HepG2 (cell line): Measurements from ENCODE around the gene RBPJ. TPM values are rescaled to one million over a fixed set of nuclear protein-coding genes. Genes with fewer than 3 reads are reported as not detected.

Experiments used
- ATAC-seq: fragments of 200-7000 bp; cut with Tn5 transposase; 3 replicates; pipeline ENCODE4 v1.9.1; 2020; ENCODE audit warnings: mild to moderate bottlenecking, moderate library complexity
- BruUV-seq: library from RNA; stranded (reverse); fragments of 400-500 nt; replicated peaks from 2 replicates; lab custom pipeline; 2021; lab: Mats Ljungman, UMichigan
- CTCF ChIA-PET: fragments of 300-600 bp; formaldehyde crosslinking; extraction: SDS; loops from one replicate; lab custom pipeline; 2021; ENCODE audit warnings: low total read pairs, inconsistent platforms, low intra/inter-chr PET ratio; lab: Yijun Ruan, JAX
- POLR2A ChIA-PET: fragments of 350-600 bp; sonication (Branson Sonifier 250); formaldehyde crosslinking; loops from one replicate; lab custom pipeline; 2020; ENCODE audit warnings: antibody characterized with exemption, inconsistent platforms; lab: Yijun Ruan, JAX
- DNase-seq: peaks from one replicate; pipeline ENCODE4 v3.0.0-alpha.2; 2015; ENCODE audit warnings: low spot score
- FAIRE-seq: peaks from 3 replicates; lab custom pipeline; 2011; peaks lifted over from hg19 to GRCh38; lab: Jason Lieb, UNC
- H2AFZ ChIP-seq: one replicate; pipeline ENCODE4 v1.6.1; 2011; ENCODE audit warnings: low read length, inconsistent platforms
- H3K27ac ChIP-seq: fragments of 300-600 bp; 3 replicates; pipeline ENCODE4 v1.8.0; 2011; ENCODE audit warnings: mixed run types, mild to moderate bottlenecking, mixed read lengths, low read length, inconsistent platforms; ENCODE audit not compliant: insufficient read depth; ENCODE audit errors: extremely low read length
- H3K27me3 ChIP-seq, 2 experiments: fragments of 200-600 bp in 1 of 2; 2 replicates in 1 of 2; 3 replicates in 1 of 2; pipeline versions ENCODE4 v1.6.0 to v1.8.0; 2011; ENCODE audit warnings: low read length in 2 of 2, mild to moderate bottlenecking in 2 of 2, moderate library complexity in 2 of 2, inconsistent platforms in 1 of 2; ENCODE audit not compliant: insufficient read depth in 2 of 2, control insufficient read depth in 1 of 2
- H3K36me3 ChIP-seq, 2 experiments: fragments of 200-600 bp in 1 of 2; replicated peaks in 1 of 2; 2 replicates in 1 of 2; 3 replicates in 1 of 2; pipeline versions ENCODE4 v1.5.1 to v1.8.0; 2011; ENCODE audit warnings: low read length in 2 of 2, inconsistent platforms in 1 of 2; ENCODE audit not compliant: insufficient read depth in 2 of 2, control insufficient read depth in 1 of 2
- H3K4me1 ChIP-seq: 2 replicates; pipeline ENCODE4 v1.5.1; 2012; ENCODE audit warnings: low read length, inconsistent platforms; ENCODE audit not compliant: insufficient read depth
- H3K4me2 ChIP-seq: 2 replicates; pipeline ENCODE4 v1.6.0; 2011; ENCODE audit warnings: low read depth, low read length, inconsistent platforms
- H3K4me3 ChIP-seq, 3 experiments: fragments of 200-600 bp in 1 of 3; sonication (generic), shearing (Covaris generic) in 1 of 3; replicated peaks in 1 of 3; 2 replicates each; pipeline ENCODE4 v1.5.1; 2011 to 2016; ENCODE audit warnings: low read length in 3 of 3, inconsistent platforms in 2 of 3, low read depth in 2 of 3, mild to moderate bottlenecking in 2 of 3, control low read depth in 1 of 3, mixed read lengths in 1 of 3; ENCODE audit not compliant: insufficient read depth in 1 of 3
- H3K79me2 ChIP-seq: one replicate; pipeline ENCODE4 v1.6.1; 2011; ENCODE audit warnings: low read length, inconsistent platforms; ENCODE audit not compliant: insufficient read depth
- H3K9ac ChIP-seq: 2 replicates; pipeline ENCODE4 v1.6.0; 2011; ENCODE audit warnings: mild to moderate bottlenecking, low read depth, low read length, inconsistent platforms; ENCODE audit not compliant: insufficient read depth
- H3K9me3 ChIP-seq: 2 replicates; pipeline ENCODE4 v1.5.1; 2012; ENCODE audit warnings: mild to moderate bottlenecking, low read length
- H4K20me1 ChIP-seq: 2 replicates; pipeline ENCODE4 v1.6.0; 2011; ENCODE audit warnings: inconsistent platforms, mild to moderate bottlenecking, low read length, moderate library complexity; ENCODE audit not compliant: insufficient read depth
- CREB3 ChIP-seq: sonication (generic); formaldehyde crosslinking; IDR thresholded peaks from 2 replicates; pipeline ENCODE4 v1.5.0; 2020; ENCODE audit warnings: missing genetic modification reagents
- DPF2 ChIP-seq: sonication (generic); formaldehyde crosslinking; IDR thresholded peaks from 2 replicates; pipeline ENCODE4 v1.4.0; 2020; ENCODE audit warnings: mild to moderate bottlenecking, low read depth, missing genetic modification reagents, borderline replicate concordance
- KDM5A ChIP-seq: fragments of 200-600 bp; sonication (generic); IDR thresholded peaks from 2 replicates; pipeline ENCODE4 v1.7.0; 2018; ENCODE audit warnings: antibody characterized with exemption, mild to moderate bottlenecking, low read length, borderline replicate concordance
- TOPORS ChIP-seq: sonication (generic); formaldehyde crosslinking; IDR thresholded peaks from 2 replicates; pipeline ENCODE4 v1.8.0; 2023; ENCODE audit warnings: mild to moderate bottlenecking, missing genetic modification reagents
- XRCC5 ChIP-seq: fragments of 200-400 bp; formaldehyde crosslinking; optimal IDR thresholded peaks from 2 replicates; pipeline ENCODE3; 2017; ENCODE audit warnings: mild to moderate bottlenecking, low read length
- ZBTB34 ChIP-seq: sonication (generic); formaldehyde crosslinking; IDR thresholded peaks from 2 replicates; pipeline ENCODE4 v1.8.0; 2022; ENCODE audit warnings: mild to moderate bottlenecking, missing genetic modification reagents
- ZMYM2 ChIP-seq: sonication (generic); formaldehyde crosslinking; IDR thresholded peaks from 2 replicates; pipeline ENCODE4 v1.8.0; 2022; ENCODE audit warnings: mild to moderate bottlenecking, missing genetic modification reagents
- ZNF143 ChIP-seq: sonication (generic); formaldehyde crosslinking; IDR thresholded peaks from 2 replicates; pipeline ENCODE4 v1.4.0; 2020; ENCODE audit warnings: missing genetic modification reagents
- ZNF264 ChIP-seq: sonication (generic); formaldehyde crosslinking; IDR thresholded peaks from 2 replicates; pipeline ENCODE4 v1.4.0; 2020; ENCODE audit warnings: missing genetic modification reagents
- ZNF276 ChIP-seq: sonication (generic); formaldehyde crosslinking; IDR thresholded peaks from 2 replicates; pipeline ENCODE4 v1.4.0; 2020; ENCODE audit warnings: mild to moderate bottlenecking, low read depth, missing genetic modification reagents
- ZNF619 ChIP-seq: sonication (generic); formaldehyde crosslinking; IDR thresholded peaks from 2 replicates; pipeline ENCODE4 v1.4.0; 2020; ENCODE audit warnings: mild to moderate bottlenecking, missing genetic modification reagents
- ZNF777 ChIP-seq: sonication (generic); formaldehyde crosslinking; IDR thresholded peaks from 2 replicates; pipeline ENCODE4 v1.4.0; 2020; ENCODE audit warnings: missing genetic modification reagents
- WGBS: methylation state at CpG from one replicate; pipeline ENCODE4 v1.1.6; 2017; ENCODE audit warnings: low lambda C conversion rate; 5-methylcytosine and 5-hydroxymethylcytosine counted together
- in situ Hi-C: cut with HindIII; loops from 2 replicates; pipeline ENCODE4 v1.10.0; 2017; ENCODE audit warnings: low pct_unique_long_range_greater_than_20kb; ENCODE audit not compliant: extremely low pct_ligation_motif_present
- intact Hi-C: fragments of 100-400 bp; cut with micrococcal nuclease; formaldehyde crosslinking; loops from one replicate; pipeline ENCODE4 v1.10.0; 2022; ENCODE audit not compliant: unreplicated experiment
- polyA plus RNA-seq, 8 experiments: library from polyadenylated mRNA; depleted of rRNA in 3 of 8; stranded (reverse) in 7 of 8; unstranded in 1 of 8; fragments of >200 nt; fragmentation: Illumina TruSeq in 4 of 8; extraction: Trizol in 4 of 8; gene quantifications; 2 replicates each; pipeline versions ENCODE4 v1.2.1 to v1.2.3, GENCODE V29; 2011 to 2016; ENCODE audit warnings: low read depth in 4 of 8, missing spikeins in 1 of 8, mixed read lengths in 1 of 8; ENCODE audit not compliant: insufficient read depth in 1 of 8
- total RNA-seq, 5 experiments: library from RNA; depleted of rRNA; stranded (reverse); fragments of >200 nt; fragmentation: Illumina TruSeq; extraction: Trizol; gene quantifications; 2 replicates each; pipeline ENCODE4 v1.2.3, GENCODE V29; 2016; ENCODE audit warnings: low read depth in 1 of 5
- TF ChIP-seq, protein P1 (sequence below): sonication (generic); formaldehyde crosslinking; IDR thresholded peaks from 2 replicates; pipeline ENCODE4 v1.8.0; 2022; ENCODE audit warnings: low read depth, missing genetic modification reagents

RBPJ gene
- total and polyA plus RNA-seq, 2 of the 13 experiments (the other 11 are each of a cell fraction or from before 2014, with no cell fraction given), result 25.9 to 33.2 TPM

DNA sequence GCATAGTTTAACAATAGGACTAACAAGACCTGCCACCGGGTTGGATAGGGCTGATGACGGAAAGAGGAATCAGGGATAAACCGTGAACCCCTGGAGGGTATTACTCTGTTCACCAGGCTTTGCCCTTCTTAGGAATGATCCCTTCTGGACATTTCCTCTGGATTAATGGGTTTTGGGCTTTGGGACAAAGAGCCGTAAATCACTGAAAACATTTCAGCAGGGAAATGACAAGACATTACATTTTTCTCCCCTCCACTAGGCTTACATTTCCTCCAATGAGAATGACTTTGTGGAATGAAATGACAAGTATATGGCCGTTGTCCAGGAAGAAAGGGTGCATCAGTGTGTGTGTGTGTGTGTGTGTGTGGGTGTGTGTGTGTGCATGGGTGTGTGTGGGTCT lies 25.9 kb upstream of the RBPJ start:
- no peak overlapping the region for H3K4me3 ChIP-seq
- intact Hi-C loops, result no loop called here
- TF ChIP-seq ZNF777 (CRISPR knock-in tag) (no peak), CREB3 (CRISPR knock-in tag) (no peak), XRCC5 (no peak), ZNF264 (CRISPR knock-in tag) (no peak), ZBTB34 (CRISPR knock-in tag) (no peak), KDM5A (no peak), DPF2 (CRISPR knock-in tag) (no peak), TOPORS (CRISPR knock-in tag) (no peak), ZNF276 (no peak), ZNF619 (CRISPR knock-in tag) (no peak), ZMYM2 (CRISPR knock-in tag) (no peak), ZNF143 (CRISPR knock-in tag) (no peak)
- TF ChIP-seq, protein P1, sequence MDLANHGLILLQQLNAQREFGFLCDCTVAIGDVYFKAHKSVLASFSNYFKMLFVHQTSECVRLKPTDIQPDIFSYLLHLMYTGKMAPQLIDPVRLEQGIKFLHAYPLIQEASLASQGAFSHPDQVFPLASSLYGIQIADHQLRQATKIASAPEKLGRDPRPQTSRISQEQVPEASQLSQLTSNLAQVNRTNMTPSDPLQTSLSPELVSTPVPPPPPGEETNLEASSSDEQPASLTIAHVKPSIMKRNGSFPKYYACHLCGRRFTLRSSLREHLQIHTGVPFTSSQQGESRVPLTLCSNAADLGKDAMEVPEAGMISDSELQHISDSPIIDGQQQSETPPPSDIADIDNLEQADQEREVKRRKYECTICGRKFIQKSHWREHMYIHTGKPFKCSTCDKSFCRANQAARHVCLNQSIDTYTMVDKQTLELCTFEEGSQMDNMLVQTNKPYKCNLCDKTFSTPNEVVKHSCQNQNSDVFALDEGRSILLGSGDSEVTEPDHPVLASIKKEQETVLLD (CRISPR knock-in tag), result no peak
- H3K4me1 ChIP-seq, result no peaks in the 10 kb centered on the region
- no peaks in the 10 kb centered on the region for H3K9me3 ChIP-seq
- H3K79me2 ChIP-seq, result no peaks in the 10 kb centered on the region
- no peak overlapping the region for H3K27ac ChIP-seq
- no peak overlapping the region for H2AFZ ChIP-seq
- ATAC-seq (no peak), DNase-seq (no peak), FAIRE-seq (no peak)
- CTCF ChIA-PET, result no interaction called here
- H3K9ac ChIP-seq, result no peak overlapping the region
- in situ Hi-C loops, result no loop called here
- no peaks in the 10 kb centered on the region for H4K20me1 ChIP-seq
- POLR2A ChIA-PET, result no interaction called here
- no peaks in the 10 kb centered on the region for H3K36me3 ChIP-seq
- WGBS, result 55% methylated on average over 5 of the region's 5 CpGs
- no peak overlapping the region for H3K4me2 ChIP-seq
- BruUV-seq, result no TSS peak
- H3K27me3 ChIP-seq, result peaks cover 0 to 10% of the 10 kb centered on the region in 2 experiments; a peak in 2 of 5 replicates
